GM21367 (cell line): ENCODE results near the gene CCDC106.

Experiments
- ATAC-seq: cut with Tn5 transposase; IDR thresholded peaks from one replicate; pipeline ENCODE4 v1.9.1; 2021; ENCODE audit not compliant: unreplicated experiment

Gene CCDC106

DNA sequence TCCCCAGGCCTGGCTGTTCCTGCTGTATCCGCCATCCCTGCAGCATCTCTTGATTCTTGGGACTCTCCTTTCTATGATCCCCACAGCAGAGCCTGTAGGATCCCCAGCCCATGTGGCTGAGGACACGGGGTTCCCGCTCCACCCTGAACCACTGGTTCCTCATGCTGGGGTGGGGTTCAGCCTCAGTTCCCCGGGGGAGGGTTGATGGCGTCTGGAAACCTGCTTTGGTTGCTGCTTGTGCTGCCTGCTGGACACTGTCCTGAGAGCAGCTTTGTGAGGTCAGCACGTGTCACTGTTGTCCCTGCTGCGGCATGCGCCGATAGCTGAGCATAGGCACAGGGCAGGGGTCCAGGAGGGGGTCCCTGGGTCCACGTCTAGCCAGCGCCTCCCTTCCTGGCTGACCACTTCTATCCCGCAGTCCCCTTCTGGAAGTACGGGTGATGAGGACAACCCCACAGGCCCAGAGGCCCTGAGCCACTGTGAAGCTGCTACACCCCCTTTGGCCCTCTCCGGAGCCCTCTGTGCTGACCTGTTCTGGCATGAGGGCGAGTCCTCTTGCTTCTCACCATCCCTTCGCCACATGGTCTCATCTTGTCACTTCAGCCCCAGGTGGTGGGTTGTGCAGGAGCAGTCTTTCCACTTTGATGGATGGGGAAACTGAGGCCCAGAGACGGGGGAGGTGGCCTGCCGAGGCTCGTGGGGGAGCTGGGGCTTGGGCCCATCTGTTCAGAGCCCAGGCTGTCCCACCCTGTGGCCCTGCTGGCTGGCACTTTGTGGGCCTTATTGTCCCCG lies 32.5 kb downstream of the CCDC106 start:
- no peak for ATAC-seq

DNA sequence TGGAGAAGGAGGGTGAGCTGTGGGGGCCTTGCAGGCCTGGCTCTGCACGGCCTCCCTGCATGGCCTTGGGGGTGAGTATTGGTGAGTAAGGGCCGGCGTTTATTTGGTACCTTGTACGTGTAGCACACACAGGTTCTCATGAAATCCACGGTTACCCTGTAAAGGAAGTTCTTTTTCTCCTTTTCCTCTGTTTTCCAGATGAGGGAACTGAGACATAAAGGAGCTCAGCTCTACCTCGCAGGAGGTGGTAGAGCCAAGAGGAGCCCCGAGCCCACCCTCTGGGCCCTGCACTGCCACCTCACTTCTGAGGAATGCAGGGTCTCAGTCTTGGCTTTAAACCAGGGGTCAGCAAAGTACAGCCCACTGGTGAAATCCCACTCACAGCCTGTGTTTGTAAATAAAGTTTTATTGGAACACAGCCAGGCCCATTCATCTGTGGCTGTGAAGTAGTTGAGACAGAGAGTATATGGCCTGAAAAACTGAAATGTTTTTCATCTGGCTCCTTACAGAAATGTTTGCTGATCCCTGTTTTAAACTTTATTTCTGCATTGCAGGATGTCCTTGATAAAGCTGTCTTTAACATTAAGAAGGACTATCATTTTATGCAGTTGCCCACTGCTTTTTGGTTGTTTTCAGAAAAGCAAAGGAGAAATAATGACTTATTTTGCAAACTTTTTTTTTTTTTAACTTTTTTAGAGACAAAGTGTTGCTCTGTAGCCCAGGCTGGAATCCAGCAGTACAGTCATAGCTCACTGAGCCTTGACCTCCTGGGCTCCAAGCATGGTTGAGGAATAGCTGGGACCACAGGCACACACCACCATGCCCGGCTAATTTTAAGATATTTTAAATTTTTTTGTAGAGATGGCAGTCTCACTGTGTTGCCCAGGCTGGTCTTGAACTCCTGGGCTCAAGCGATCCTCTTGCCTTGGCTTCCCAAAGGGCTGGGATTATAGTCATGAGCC lies 33.4 kb downstream of the CCDC106 start:
- ATAC-seq, result no peak

DNA sequence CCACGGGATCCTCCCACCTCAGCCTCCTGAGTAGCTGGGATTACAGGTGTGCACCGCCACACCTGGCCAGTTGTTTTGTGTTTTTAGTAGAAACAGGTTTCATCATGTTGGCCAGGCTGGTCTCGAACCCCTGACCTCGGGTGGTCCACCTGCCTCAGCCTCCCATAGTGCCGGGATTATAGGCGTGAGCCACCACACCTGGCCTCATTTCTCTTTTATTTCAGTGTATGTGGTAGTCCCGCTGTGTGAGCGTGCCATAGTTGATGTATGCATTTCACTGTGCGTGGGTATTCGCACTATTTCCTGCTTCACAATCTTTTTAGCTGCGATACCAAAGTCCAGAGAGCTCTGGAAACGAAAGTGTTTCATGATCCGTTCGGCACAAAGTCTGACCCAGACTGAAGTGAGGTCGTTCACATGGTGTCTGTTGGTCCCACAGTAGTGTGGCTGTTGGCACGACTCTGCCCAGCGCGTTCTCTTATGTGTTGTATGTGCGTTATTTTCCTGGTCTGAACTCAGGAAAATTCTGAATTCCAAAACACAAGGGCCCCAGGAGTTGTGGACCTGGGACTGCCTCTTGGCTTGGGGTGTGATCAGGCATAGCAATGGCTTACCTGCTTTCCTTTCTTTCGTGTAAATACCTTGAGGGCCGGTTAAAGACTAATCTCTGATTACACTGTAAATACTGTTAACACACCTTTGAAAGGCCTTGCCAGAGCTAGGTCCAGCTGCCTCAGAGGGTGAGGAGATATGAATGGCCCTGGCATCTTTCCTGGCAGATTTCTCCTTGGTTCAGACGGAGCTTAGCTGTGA lies 35.6 kb downstream of the CCDC106 start:
- ATAC-seq, result no peak

DNA sequence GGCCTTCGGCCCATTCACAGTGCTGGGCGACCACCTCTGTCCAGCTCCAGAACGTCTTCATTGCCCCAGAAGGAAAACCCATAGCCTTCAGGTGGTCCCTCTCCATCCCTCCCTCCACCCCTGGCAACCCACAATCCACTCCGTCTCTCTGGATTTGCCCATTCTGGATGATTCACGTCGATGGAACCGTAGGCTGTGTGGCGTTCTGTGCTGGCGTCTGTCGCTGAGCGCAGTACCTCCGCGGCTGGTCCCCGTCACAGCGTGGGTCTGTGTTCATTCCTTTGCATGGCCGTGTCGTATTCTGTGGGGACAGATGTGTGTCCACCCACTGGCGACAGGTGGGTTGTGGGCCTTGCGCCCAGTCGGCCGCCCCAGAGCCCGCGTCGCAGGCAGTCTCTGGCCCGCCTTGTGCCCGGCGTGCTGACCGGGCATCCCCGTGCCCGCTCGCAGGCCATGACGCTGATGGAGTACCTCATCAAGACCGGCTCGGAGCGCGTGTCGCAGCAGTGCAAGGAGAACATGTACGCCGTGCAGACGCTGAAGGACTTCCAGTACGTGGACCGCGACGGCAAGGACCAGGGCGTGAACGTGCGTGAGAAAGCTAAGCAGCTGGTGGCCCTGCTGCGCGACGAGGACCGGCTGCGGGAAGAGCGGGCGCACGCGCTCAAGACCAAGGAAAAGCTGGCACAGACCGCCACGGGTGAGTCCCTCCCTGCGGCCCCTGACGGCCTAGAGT lies 37.1 kb downstream of the CCDC106 start:
- ATAC-seq, result no peak

DNA sequence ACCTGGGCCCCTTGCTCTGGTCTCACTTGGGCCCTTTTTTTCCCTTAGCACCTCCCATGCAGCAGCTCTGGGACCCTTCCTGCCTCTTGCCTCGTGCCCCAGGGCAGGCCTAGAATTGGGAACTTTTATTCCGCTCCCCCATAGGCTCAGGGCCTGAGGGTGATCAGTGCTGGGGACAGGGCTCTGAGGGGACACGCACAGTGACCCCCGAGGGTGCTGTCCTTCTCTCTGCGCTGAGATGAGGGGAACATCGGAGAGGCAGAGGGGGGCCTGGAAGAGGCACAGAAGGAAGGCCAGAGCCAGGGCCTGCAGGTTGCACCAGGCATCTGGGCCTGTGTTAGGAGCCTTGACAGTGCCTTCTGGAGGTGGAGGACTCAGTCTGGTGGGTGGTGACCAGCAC lies 37.8 kb downstream of the CCDC106 start:
- ATAC-seq, result no peak

DNA sequence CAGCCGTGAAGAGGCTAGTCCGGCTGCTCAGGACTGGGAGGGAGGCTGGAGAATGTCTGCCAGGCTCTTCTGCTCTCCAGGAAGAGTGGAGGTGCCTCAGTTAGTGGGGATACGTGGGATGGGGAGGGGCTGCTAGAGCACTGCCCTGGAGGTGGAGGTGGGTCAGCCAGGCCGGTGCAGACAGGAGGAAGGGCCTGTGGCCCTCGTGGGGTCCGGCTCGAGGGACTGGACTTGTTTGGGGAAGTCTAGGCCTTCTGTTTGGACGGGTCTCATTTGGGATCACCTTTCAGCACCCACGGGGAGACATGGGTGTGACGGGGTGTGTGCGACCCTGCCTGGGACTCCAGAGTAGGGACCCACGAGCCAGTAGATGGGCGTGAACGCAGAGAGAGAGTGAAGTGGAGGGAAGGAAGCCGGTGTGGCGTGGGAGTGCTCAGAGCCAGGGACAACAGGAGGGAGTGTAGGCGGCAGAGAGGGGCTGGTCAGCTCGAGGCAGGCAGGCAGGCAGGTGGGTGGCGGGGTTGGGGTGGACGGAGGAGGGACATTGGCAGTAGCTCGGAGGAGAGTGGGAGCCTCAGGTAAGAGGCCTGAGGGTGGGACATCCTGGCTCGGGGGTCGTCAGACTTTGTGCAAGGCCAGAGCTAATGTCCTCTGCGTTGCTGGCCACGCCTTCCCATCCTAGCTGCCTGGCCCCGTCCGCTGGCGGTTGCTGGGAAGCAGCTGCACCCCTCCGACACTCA lies 38.5 kb downstream of the CCDC106 start:
- no peak for ATAC-seq

DNA sequence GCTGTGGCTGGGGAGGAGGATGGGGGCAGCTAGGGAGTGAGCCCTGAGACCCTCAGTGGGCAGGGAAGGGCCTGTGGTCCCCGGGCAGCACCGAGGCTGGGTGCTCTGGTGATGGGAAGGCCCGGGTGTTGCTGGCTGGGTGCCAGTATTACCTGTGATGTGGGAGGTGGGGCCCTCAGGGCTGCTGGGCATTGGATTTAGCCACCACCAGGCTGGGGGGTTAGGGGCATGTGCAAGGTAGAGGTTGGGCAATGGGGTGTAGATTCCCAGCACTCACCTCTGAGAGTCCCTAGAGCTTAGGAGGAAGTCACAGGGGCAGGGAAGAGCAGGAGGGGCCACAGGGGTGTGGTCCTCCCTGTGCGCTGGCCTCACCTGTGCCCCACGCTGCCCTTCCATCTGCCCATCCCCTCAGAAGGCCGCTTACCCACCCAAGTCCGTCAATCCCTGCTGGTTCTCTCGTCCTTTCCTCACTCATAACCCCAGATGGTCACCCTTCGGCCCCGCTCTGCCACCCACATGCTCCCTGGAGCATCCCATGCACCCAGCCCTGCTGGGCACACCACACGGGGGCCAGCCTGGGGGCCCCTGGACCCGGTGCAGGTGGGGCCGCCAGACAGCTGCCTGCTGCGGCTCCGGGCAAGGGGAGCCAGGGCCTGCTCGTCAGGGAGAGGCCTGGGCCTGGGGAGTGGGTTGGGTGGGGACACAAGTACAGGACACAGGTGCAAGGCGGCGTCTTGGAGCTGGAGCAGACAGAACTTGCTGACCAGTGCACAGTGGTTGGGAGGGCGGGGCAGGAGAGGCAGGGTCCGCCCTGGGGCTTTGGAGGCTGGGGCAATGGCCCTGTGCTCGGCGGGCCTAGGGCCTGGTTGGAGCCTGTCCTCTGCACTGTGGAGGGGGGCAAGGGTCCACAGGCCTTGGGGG lies 39.5 kb downstream of the CCDC106 start:
- no peak for ATAC-seq

DNA sequence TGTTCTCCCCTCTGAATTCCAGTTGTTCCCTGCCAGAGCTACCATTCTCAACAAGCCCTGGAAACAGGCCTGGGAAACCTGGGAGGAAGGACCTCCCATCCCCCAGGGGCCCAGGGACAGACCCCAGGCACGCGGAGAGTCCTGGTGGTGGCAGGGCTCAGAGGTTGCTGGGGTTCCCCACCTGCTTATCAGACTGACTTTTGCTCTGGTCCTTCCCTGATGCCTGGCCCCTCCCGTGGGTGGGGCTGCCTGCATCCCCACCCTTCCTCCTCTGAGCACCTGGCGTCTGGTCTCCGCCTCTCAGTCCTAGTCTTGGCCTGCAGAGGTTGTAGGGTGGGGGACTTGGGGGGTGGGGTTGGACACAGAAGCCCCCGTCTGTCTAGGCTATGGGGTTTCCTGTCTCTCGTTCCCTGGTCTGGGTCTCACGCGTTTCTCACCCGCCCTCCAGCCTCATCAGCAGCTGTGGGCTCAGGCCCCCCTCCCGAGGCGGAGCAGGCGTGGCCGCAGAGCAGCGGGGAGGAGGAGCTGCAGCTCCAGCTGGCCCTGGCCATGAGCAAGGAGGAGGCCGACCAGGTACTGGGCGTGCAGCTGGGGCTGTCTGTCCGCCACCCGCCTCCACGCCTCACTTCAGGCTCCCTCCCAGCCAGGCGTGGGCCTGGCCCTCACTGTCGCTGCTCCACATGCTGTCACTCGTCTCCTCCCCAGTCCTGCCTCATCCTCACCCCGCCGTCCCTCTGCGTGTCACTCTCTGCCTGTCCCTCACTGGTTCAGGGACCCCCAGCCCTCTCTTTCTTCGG lies 40.6 kb downstream of the CCDC106 start:
- no peak for ATAC-seq

DNA sequence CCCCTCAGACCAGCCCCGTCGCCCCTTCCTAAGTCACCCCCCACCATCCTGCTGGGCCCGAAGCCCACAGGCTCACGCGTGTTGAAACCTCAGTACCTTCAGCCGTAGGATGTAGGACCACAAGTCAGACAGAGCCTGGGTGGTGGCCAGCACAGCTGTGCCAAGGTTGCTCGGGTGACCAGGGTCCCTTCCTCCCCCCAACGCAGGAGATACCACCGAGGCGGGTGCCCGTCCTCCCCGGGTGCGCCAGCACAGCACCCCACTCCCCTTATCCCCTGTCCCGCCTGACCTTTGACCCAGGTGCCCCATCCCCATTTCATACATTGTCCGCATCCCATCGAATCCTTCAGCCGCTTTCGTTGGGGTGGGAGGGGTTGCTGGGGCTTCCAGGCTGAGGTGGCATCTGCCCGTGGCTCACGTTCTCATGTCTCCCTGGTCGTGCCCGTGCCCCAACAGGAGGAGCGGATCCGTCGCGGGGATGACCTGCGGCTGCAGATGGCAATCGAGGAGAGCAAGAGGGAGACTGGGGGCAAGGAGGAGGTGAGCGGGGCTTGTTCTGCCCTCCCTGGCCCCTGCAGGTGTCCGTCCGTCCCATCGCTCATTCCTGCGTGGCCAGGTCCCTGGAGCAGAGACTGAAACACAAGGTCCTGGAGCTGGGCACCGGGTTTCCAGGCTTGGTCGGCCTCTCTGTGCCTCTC lies 41.5 kb downstream of the CCDC106 start:
- no peak for ATAC-seq

DNA sequence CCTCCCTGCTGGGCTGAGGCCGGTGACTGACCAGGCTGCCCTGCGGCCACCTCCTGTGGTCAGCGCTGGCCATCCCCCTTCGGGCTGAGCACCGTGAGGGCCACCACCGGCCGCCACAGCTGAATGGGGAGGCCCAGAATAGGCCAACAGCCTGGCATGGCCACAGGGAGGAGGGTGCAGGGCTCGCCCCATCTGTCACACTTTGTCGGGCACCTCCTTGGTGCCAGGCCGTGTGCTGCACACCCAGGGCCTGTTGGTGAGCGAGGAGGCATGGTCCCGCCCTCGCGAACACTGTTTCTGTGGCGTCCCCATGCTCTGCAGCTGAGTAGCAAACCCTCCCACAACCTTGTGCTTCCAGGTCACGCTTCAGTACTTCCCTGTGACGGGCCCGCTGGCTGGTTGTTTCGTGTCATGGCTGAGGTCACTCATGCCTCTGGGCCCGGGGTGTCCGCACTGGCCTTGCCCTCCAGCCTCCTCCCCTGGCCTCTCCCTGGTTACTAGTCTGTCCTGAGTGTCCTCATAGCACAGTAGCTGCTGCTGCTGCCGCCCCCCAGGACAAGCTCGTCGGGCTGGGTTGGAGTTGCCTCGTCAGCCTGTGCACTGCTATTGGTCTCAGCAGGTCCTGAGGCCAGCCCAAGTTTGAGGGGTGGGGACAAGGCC lies 42.2 kb downstream of the CCDC106 start:
- ATAC-seq, result no peak

DNA sequence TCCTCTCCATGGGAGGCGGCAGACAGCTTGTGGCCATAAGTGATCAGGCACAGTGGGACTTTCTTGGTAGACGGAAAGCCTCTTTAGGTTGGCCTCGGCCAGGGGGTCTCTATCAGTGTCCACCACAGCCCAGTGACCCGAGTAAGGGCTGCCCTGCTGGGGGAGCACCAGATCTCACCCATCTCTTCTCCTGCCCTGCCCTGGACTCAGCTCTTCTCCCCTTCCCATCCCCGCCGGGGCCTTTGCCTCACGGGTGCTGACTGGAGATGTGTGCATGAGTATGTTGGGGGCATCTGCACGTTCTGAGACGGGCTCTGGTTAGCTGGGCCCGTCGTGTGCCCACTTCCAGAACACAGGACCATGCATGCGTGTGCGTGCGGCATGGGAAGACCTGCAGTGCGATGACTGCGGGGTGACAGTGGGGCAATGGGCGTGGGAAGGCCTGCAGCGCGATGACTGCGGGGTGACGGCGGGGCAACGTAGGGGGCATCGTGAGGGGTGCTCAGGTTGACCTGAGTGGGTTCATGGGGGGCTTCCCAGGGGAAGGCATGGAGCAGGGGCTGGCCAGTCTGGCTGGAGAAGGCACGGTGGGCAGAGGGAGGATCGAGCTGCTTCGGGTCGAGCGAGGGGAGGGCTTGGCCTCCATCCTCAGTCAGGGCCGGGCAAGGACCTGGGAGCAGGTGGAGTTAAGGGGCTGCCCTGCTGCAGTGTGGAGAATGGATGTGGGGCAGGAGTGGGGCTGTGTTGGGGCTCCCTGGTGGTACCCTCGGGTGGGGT lies 42.9 kb downstream of the CCDC106 start:
- no peak for ATAC-seq

DNA sequence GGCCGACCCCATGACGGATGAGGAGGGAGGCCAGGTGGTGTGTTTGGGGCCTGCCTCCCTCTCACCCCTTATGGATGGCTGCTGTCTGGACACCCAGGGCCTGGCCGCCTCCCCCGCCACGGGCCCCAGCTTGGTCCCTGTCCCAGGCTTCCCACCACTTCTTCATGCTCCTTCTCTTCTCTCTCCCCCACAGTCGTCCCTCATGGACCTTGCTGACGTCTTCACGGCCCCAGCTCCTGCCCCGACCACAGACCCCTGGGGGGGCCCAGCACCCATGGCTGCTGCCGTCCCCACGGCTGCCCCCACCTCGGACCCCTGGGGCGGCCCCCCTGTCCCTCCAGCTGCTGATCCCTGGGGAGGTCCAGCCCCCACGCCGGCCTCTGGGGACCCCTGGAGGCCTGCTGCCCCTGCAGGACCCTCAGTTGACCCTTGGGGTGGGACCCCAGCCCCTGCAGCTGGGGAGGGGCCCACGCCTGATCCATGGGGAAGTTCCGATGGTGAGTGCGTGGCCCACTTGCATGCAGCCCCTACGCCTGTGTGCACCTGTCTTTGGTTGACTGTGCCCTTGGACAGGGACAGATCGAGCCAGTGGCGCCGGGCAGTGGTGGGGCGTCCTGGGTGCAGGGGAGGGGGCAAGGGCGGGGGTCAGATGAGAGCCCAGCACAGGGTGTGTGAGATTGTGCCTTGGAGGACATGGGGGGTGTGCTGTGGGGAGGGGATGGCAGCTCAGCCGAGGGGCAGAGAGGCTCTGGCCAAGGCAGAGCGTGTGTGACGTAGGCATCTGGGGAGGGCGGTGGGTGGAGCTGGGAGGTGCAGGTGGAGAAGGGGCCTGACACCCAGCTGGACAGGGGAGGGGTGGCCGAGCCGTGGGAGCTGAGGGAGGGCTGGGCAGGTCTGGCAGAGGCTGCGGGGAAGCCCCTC lies 43.8 kb downstream of the CCDC106 start:
- no peak for ATAC-seq

DNA sequence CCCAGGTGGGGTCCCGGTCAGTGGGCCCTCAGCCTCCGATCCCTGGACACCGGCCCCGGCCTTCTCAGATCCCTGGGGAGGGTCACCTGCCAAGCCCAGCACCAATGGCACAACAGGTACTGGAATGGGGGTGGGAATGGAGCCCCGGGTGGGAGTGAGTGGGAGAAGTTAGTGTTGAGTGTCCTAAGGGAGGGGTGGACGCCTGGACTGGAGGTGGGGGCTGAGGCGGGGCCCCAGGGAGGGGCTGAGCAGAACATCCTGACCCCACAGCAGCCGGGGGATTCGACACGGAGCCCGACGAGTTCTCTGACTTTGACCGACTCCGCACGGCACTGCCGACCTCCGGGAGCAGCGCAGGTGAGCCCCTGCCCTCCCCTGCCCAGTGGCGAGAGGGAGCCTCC lies 44.7 kb downstream of the CCDC106 start:
- ATAC-seq, result no peak

DNA sequence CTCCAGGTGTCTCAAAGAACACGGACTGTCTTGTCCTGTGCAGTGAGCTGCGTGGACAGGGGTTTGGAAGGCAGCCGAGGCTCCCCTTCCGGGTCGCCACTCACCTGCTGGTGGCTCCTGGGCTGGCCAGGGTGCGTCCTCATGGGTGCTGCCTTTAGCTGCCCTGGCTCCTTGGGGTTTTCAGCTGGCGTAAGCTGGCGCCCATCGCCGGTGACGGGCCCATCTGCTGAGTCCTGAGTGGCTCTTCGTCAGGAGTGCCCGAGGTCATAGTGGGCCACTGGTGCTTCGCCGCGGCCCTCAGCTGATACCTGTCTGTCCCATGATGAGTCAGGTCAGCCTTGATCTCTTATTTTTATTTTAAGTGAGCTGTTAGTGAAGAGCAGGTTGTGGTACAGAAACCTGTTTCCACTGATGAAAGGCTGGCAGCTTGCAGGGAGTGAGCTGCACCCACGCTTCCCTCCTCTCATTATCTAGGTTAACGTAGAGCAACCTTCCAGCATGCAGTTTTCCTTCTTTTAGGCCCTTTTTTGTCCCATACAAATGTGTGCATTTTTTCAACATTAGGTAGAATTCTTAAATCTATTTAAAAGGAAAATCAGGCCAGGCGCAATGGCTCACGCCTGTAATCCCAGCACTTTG lies 45.4 kb downstream of the CCDC106 start:
- ATAC-seq, result no peak

DNA sequence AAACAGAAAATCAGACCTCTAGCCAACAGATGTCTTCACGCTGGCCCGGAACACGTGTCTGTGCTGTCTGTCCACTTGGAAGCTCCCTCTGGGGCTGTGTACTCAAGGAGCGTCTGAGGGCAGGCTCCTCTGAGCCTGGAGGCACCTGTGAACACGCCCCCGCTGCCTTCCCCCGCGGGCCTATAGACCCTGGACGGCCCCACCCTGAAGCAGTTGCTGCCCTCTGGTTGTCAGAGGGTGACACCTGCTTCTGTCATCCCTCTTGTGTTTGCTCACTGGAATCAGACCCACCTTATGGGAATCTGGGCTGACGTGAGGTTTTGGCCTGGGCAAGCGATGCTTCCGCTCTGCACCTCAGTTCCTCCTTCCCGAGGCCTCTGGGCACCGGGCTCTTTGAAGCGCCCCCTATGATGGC lies 46.2 kb downstream of the CCDC106 start:
- ATAC-seq, result no peak
